ENCODE results near the gene EN2.

Gene EN2

GRCh38 chr7:155431231-155431630 lies 26.7 kb upstream of the EN2 start:
- DNase-seq (ENCODE audit: low spot score): no peak
- CTCF ChIA-PET: no interaction called here
- POLR2A ChIA-PET (ENCODE audit: low non-redundant PET): no interaction called here
- TF ChIP-seq, protein P1, sequence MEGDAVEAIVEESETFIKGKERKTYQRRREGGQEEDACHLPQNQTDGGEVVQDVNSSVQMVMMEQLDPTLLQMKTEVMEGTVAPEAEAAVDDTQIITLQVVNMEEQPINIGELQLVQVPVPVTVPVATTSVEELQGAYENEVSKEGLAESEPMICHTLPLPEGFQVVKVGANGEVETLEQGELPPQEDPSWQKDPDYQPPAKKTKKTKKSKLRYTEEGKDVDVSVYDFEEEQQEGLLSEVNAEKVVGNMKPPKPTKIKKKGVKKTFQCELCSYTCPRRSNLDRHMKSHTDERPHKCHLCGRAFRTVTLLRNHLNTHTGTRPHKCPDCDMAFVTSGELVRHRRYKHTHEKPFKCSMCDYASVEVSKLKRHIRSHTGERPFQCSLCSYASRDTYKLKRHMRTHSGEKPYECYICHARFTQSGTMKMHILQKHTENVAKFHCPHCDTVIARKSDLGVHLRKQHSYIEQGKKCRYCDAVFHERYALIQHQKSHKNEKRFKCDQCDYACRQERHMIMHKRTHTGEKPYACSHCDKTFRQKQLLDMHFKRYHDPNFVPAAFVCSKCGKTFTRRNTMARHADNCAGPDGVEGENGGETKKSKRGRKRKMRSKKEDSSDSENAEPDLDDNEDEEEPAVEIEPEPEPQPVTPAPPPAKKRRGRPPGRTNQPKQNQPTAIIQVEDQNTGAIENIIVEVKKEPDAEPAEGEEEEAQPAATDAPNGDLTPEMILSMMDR (conservative IDR thresholded peaks at IDR 0.05; ENCODE audit: low read depth): no peak
- no peak overlapping the region for H3K27ac ChIP-seq

GRCh38 chr7:155431711-155432110 lies 26.2 kb upstream of the EN2 start:
- TF ChIP-seq, protein P1 (conservative IDR thresholded peaks at IDR 0.05; ENCODE audit: low read depth): no peak
- no peak overlapping the region for H3K27ac ChIP-seq
- ChIA-PET CTCF (no interaction called here), POLR2A (ENCODE audit: low non-redundant PET) (no interaction called here)
- DNase-seq (ENCODE audit: low spot score): no peak

GRCh38 chr7:155435110-155435509 lies 22.8 kb upstream of the EN2 start:
- no peak overlapping the region for H3K27ac ChIP-seq
- ChIA-PET POLR2A (ENCODE audit: low non-redundant PET) (no interaction called here), CTCF (no interaction called here)
- TF ChIP-seq, protein P1 (conservative IDR thresholded peaks at IDR 0.05; ENCODE audit: low read depth): no peak
- no peak for DNase-seq (ENCODE audit: low spot score)

DNA sequence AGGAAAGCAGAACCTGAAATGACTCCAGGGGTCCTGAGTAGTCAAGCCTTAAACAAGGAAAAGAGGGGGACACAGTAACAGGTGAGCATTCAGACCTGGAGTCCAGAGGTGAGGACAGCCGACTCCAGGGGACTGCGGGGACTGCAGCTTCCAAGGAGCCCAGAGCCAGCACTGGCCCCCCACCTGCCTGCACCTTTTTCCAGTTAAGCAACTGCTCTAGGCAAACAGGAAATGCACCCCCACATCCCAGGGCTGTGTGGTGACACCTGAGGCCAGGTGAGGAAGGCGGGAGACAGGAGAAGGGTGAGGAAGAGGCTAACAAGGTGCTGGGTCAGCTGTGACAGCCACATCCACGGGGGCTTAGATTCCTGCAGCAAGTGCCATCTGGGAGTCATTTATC lies 20.1 kb upstream of the EN2 start:
- CTCF ChIA-PET: no interaction called here
- no peak overlapping the region for H3K27ac ChIP-seq
- no peak for DNase-seq (ENCODE audit: low spot score)
- POLR2A ChIA-PET (ENCODE audit: low non-redundant PET): no interaction called here
- TF ChIP-seq, protein P1 (conservative IDR thresholded peaks at IDR 0.05; ENCODE audit: low read depth): no peak

- TF ChIP-seq, protein P1 (conservative IDR thresholded peaks at IDR 0.05; ENCODE audit: low read depth): no peak
- CTCF ChIA-PET: no interaction called here
- no peak for DNase-seq (ENCODE audit: low spot score)
- H3K27ac ChIP-seq: no peak overlapping the region
- POLR2A ChIA-PET (ENCODE audit: low non-redundant PET): no interaction called here
Measured at GRCh38 chr7:155438777-155439176, 19.2 kb upstream of the EN2 start.

- TF ChIP-seq, protein P1 (conservative IDR thresholded peaks at IDR 0.05; ENCODE audit: low read depth): no peak
- no peak overlapping the region for H3K27ac ChIP-seq
- ChIA-PET CTCF (interaction anchor here (0.6 kb wide), 1 partner anchor 310 kb away, joined by 4 read pairs; no protein-coding TSS in a partner anchor), POLR2A (ENCODE audit: low non-redundant PET) (no interaction called here)
- DNase-seq (ENCODE audit: low spot score): no peak
Measured at GRCh38 chr7:155439311-155440017, 18.5 kb upstream of the EN2 start.

Data from RWPE1 (cell line).